CD14-positive monocyte (primary cell): Measurements from ENCODE around the gene LAMB2. TPM values are rescaled to one million over a fixed set of nuclear protein-coding genes. Genes with fewer than 3 reads are reported as not detected.

Experiments used
- DNase-seq, 3 donors: peaks; one replicate each; pipeline ENCODE4 v3.0.0-alpha.2; 2011 to 2022
- H2AFZ ChIP-seq: 2 replicates; pipeline ENCODE4 v1.6.0; 2012; ENCODE audit warnings: mild to moderate bottlenecking, low read depth, low read length, inconsistent platforms; ENCODE audit not compliant: insufficient read depth, poor library complexity, severe bottlenecking
- H3K27ac ChIP-seq, 2 donors: 1 replicate in 1 of 2; 2 replicates in 1 of 2; pipeline ENCODE4 v1.5.1; 2012 to 2013; ENCODE audit warnings: low read length in 2 of 2, control low read depth in 1 of 2, inconsistent platforms in 1 of 2, low read depth in 1 of 2, mild to moderate bottlenecking in 1 of 2
- H3K27me3 ChIP-seq, 2 donors: one replicate each; pipeline versions ENCODE4 v1.6.0 to v1.6.1; 2011 to 2013; ENCODE audit warnings: low read length in 2 of 2; ENCODE audit not compliant: control insufficient read depth in 2 of 2, insufficient read depth in 2 of 2
- H3K36me3 ChIP-seq, 2 donors: replicated peaks in 1 of 2; 1 replicate in 1 of 2; 2 replicates in 1 of 2; pipeline versions ENCODE4 v1.5.1 to v1.6.1; 2012 to 2013; ENCODE audit warnings: low read length in 2 of 2, control low read depth in 1 of 2, inconsistent platforms in 1 of 2, mild to moderate bottlenecking in 1 of 2; ENCODE audit not compliant: insufficient read depth in 2 of 2, control insufficient read depth in 1 of 2
- H3K4me1 ChIP-seq, 2 donors: 1 replicate in 1 of 2; 2 replicates in 1 of 2; pipeline versions ENCODE4 v1.5.1 to v1.6.1; 2012 to 2013; ENCODE audit warnings: low read length in 2 of 2, control low read depth in 1 of 2, inconsistent platforms in 1 of 2, mild to moderate bottlenecking in 1 of 2, moderate library complexity in 1 of 2; ENCODE audit not compliant: insufficient read depth in 2 of 2, control insufficient read depth in 1 of 2
- H3K4me2 ChIP-seq: replicated peaks from 2 replicates; pipeline ENCODE3; 2012; ENCODE audit warnings: low read length, moderate library complexity, mild to moderate bottlenecking; ENCODE audit not compliant: poor library complexity, severe bottlenecking; ENCODE audit errors: extremely low read depth
- H3K4me3 ChIP-seq, 3 experiments: fragments of 200-600 bp in 1 of 3; sonication (generic) in 1 of 3; replicated peaks in 1 of 3; 1 replicate in 2 of 3; 2 replicates in 1 of 3; pipeline ENCODE4 v1.5.1; 2011 to 2013; ENCODE audit warnings: low read length in 3 of 3, mild to moderate bottlenecking in 3 of 3, control low read depth in 2 of 3, low read depth in 2 of 3, inconsistent platforms in 1 of 3, moderate library complexity in 1 of 3
- H3K79me2 ChIP-seq: 2 replicates; pipeline ENCODE4 v1.6.0; 2012; ENCODE audit warnings: mild to moderate bottlenecking, control low read depth, inconsistent platforms, low read length, moderate library complexity; ENCODE audit not compliant: insufficient read depth
- H3K9ac ChIP-seq: 2 replicates; pipeline ENCODE4 v1.6.0; 2017; ENCODE audit warnings: low read length, mild to moderate bottlenecking; ENCODE audit not compliant: insufficient read depth, poor library complexity, severe bottlenecking
- H3K9me3 ChIP-seq, 2 donors: replicated peaks in 1 of 2; 1 replicate in 1 of 2; 2 replicates in 1 of 2; pipeline versions ENCODE4 v1.5.1 to v1.6.1; 2012 to 2013; ENCODE audit warnings: low read length in 2 of 2, control low read depth in 1 of 2; ENCODE audit not compliant: control insufficient read depth in 1 of 2, insufficient read depth in 1 of 2
- H4K20me1 ChIP-seq: 2 replicates; pipeline ENCODE4 v1.6.0; 2012; ENCODE audit warnings: mild to moderate bottlenecking, low read length, control low read depth, moderate library complexity; ENCODE audit not compliant: insufficient read depth
- H3K27ac Mint-ChIP-seq, 7 donors: one replicate each; pipeline ENCODE4 v1.8.0; 2020; ENCODE audit warnings: mild to moderate bottlenecking in 7 of 7, mixed read lengths in 7 of 7, moderate library complexity in 6 of 7, inconsistent platforms in 2 of 7
- H3K27me3 Mint-ChIP-seq, 3 donors: one replicate each; pipeline ENCODE4 v1.8.0; 2021 to 2022; ENCODE audit warnings: low read depth in 3 of 3, mild to moderate bottlenecking in 3 of 3, mixed read lengths in 3 of 3, moderate library complexity in 3 of 3, inconsistent platforms in 1 of 3
- H3K36me3 Mint-ChIP-seq, 2 donors: one replicate each; pipeline ENCODE4 v1.8.0; 2020; ENCODE audit warnings: mixed read lengths in 2 of 2, inconsistent platforms in 1 of 2, mild to moderate bottlenecking in 1 of 2
- H3K4me1 Mint-ChIP-seq: one replicate; pipeline ENCODE4 v1.8.0; 2020; ENCODE audit warnings: mild to moderate bottlenecking, mixed read lengths
- H3K4me3 Mint-ChIP-seq, 2 donors: one replicate each; pipeline ENCODE4 v1.8.0; 2020; ENCODE audit warnings: mild to moderate bottlenecking in 2 of 2, mixed read lengths in 2 of 2, moderate library complexity in 1 of 2
- H3K9me3 Mint-ChIP-seq, 7 donors: one replicate each; pipeline ENCODE4 v1.8.0; 2020 to 2022; ENCODE audit warnings: mixed read lengths in 7 of 7, mild to moderate bottlenecking in 6 of 7, moderate library complexity in 6 of 7, inconsistent platforms in 2 of 7
- CTCF ChIP-seq: fragments of 200-600 bp; IDR thresholded peaks from one replicate; pipeline ENCODE4 v1.8.0; 2022; ENCODE audit warnings: antibody characterized with exemption, mild to moderate bottlenecking
- WGBS: methylation state at CpG from one replicate; pipeline ENCODE4 v1.1.5; 2013; ENCODE audit warnings: missing lambda C conversion rate; ENCODE audit not compliant: insufficient coverage; 5-methylcytosine and 5-hydroxymethylcytosine counted together
- intact Hi-C, 2 donors: fragments of 100-400 bp; cut with micrococcal nuclease; formaldehyde crosslinking; loops; one replicate each; pipeline versions ENCODE4 v1.15.0 to v1.15.1; 2023
- polyA plus RNA-seq, 3 donors: library from polyadenylated mRNA; depleted of rRNA in 1 of 3; unstranded in 2 of 3; stranded (reverse) in 1 of 3; fragments of 300-500 nt in 2 of 3; fragments of >200 nt in 1 of 3; fragmentation: Illumina TruSeq in 2 of 3; gene quantifications; 1 replicate in 2 of 3; 2 replicates in 1 of 3; pipeline ENCODE4 v1.2.3, GENCODE V29; 2012 to 2021

The LAMB2 gene
- polyA plus RNA-seq, 3 donors = 4.0 to 59.3 (median 7.6) TPM

GRCh38 chr3:49153349-49153912 lies 20.6 kb upstream of the LAMB2 start:
- no peak for DNase-seq
- Mint-ChIP-seq H3K9me3 (no peaks in the 10 kb centered on the region), H3K4me1 (peaks cover 2% of the 10 kb centered on the region), H3K27me3 (peaks cover 3 to 4% (median 4%) of the 10 kb centered on the region in 3 donors), H3K36me3 (no peaks in the 10 kb centered on the region), H3K27ac (no peak overlapping the region), H3K4me3 (no peak overlapping the region)
- no peak overlapping the region for H3K4me2 ChIP-seq
- H3K36me3 ChIP-seq = no peaks in the 10 kb centered on the region
- intact Hi-C loops = loop anchor here in 1 of 2 donors (10.0 kb wide), 1 partner anchor 159 kb away; the partner anchor contains the start of gene P4HTM
- no peaks in the 10 kb centered on the region for H3K79me2 ChIP-seq
- no peak overlapping the region for H2AFZ ChIP-seq
- H3K4me3 ChIP-seq = no peak overlapping the region
- no peak overlapping the region for H3K27ac ChIP-seq
- no peaks in the 10 kb centered on the region for H3K4me1 ChIP-seq
- H3K27me3 ChIP-seq = no peaks in the 10 kb centered on the region
- 100% methylated on average over 1 of the region's 3 CpGs for WGBS
- no peaks in the 10 kb centered on the region for H3K9me3 ChIP-seq
- no peak for TF ChIP-seq CTCF
- H4K20me1 ChIP-seq = no peaks in the 10 kb centered on the region
- no peak overlapping the region for H3K9ac ChIP-seq

- Histone ChIP-seq H3K27ac (no peak overlapping the region), H3K4me2 (no peak overlapping the region), H3K79me2 (no peaks in the 10 kb centered on the region), H3K4me1 (no peaks in the 10 kb centered on the region), H3K9ac (no peak overlapping the region), H3K4me3 (no peak overlapping the region), H3K9me3 (no peaks in the 10 kb centered on the region), H3K27me3 (no peaks in the 10 kb centered on the region), H4K20me1 (no peaks in the 10 kb centered on the region), H2AFZ (no peak overlapping the region), H3K36me3 (no peaks in the 10 kb centered on the region)
- Mint-ChIP-seq H3K9me3 (no peaks in the 10 kb centered on the region), H3K36me3 (no peaks in the 10 kb centered on the region), H3K27me3 (peaks cover 3 to 4% (median 3%) of the 10 kb centered on the region in 3 donors), H3K27ac (peak overlapping the region in 1 of 7 donors; percentile 5), H3K4me3 (no peak overlapping the region), H3K4me1 (no peaks in the 10 kb centered on the region)
- no peak for TF ChIP-seq CTCF
- 100% methylated on average over 2 of the region's 2 CpGs for WGBS
- DNase-seq = no peak
- intact Hi-C loops = loop anchor here in 1 of 2 donors (10.0 kb wide), 1 partner anchor 157 kb away; the partner anchor contains the start of gene P4HTM
These were observed 18.8 kb upstream of the LAMB2 start for GRCh38 chr3:49151610-49152009.
